K562 (cell line): ENCODE results near the gene OR1B1. TPM values are rescaled to one million over a fixed set of nuclear protein-coding genes. Genes with fewer than 3 reads are reported as not detected.
A peak's percentile ranks its signal among the peaks of the same experiment; 100 is the strongest.

Experiments used
- ATAC-seq: fragments of 200-7000 bp; cut with Tn5 transposase; 3 replicates; pipeline ENCODE4 v1.9.1; 2020; ENCODE audit warnings: moderate library complexity
- BruUV-seq: library from RNA; stranded (reverse); fragments of 400-500 nt; replicated peaks from 2 replicates; lab custom pipeline; 2021; lab: Mats Ljungman, UMichigan
- CTCF ChIA-PET: fragments of 300-600 bp; formaldehyde crosslinking; extraction: SDS; loops from one replicate; lab custom pipeline; 2021; ENCODE audit warnings: low intra/inter-chr PET ratio; lab: Yijun Ruan, JAX
- POLR2A ChIA-PET: fragments of 300-600, 350-650 bp; sonication (Branson Sonifier 250); formaldehyde crosslinking; extraction: SDS; loops from one replicate; lab custom pipeline; 2021; ENCODE audit warnings: antibody characterized with exemption, inconsistent platforms; lab: Yijun Ruan, JAX
- DNase-seq, 4 experiments: peaks; one replicate each; pipeline versions ENCODE4 v3.0.0 to v3.0.0-alpha.2; 2011 to 2018; ENCODE audit warnings: low spot score in 3 of 4, mixed read lengths in 3 of 4; ENCODE audit errors: extremely low read depth in 1 of 4
- FAIRE-seq: peaks from 2 replicates; lab custom pipeline; 2011; peaks lifted over from hg19 to GRCh38; lab: Jason Lieb, UNC
- H2AFZ ChIP-seq: 2 replicates; pipeline ENCODE4 v1.6.0; 2011; ENCODE audit warnings: low read depth, low read length, control low read depth, inconsistent platforms
- H3K27ac ChIP-seq: fragments of 200-600 bp; 3 replicates; pipeline ENCODE4 v1.8.0; 2011; ENCODE audit warnings: low read depth, mild to moderate bottlenecking, control low read depth, inconsistent platforms, low read length, moderate library complexity, mixed read lengths; ENCODE audit errors: extremely low read depth
- H3K27me3 ChIP-seq, 2 experiments: fragments of 300-600 bp in 1 of 2; 2 replicates in 1 of 2; 3 replicates in 1 of 2; pipeline versions ENCODE4 v1.6.0 to v1.8.0; 2011; ENCODE audit warnings: inconsistent platforms in 2 of 2, low read length in 2 of 2, mild to moderate bottlenecking in 1 of 2, mixed read lengths in 1 of 2, moderate library complexity in 1 of 2; ENCODE audit not compliant: control insufficient read depth in 2 of 2, insufficient read depth in 2 of 2
- H3K36me3 ChIP-seq: fragments of 300-600 bp; 3 replicates; pipeline ENCODE4 v1.8.0; 2011; ENCODE audit warnings: mild to moderate bottlenecking, low read length, inconsistent platforms; ENCODE audit not compliant: control insufficient read depth, insufficient read depth
- H3K4me1 ChIP-seq, 2 experiments: fragments of 200-600 bp in 1 of 2; replicated peaks in 1 of 2; 2 replicates in 1 of 2; 3 replicates in 1 of 2; pipeline versions ENCODE4 v1.5.1 to v1.8.0; 2011; ENCODE audit warnings: inconsistent platforms in 2 of 2, low read length in 2 of 2, mild to moderate bottlenecking in 1 of 2, mixed read lengths in 1 of 2, moderate library complexity in 1 of 2; ENCODE audit not compliant: control insufficient read depth in 2 of 2, insufficient read depth in 2 of 2
- H3K4me2 ChIP-seq: 2 replicates; pipeline ENCODE4 v1.6.1; 2011; ENCODE audit warnings: low read length, control low read depth, inconsistent platforms, mixed read lengths; ENCODE audit not compliant: insufficient read depth
- H3K4me3 ChIP-seq: fragments of 200-600 bp; sonication (generic), shearing (Covaris generic); 2 replicates; pipeline ENCODE4 v1.5.1; 2016; ENCODE audit warnings: control low read depth, inconsistent platforms
- H3K79me2 ChIP-seq: fragments of 200-600 bp; 3 replicates; pipeline ENCODE4 v1.8.0; 2011; ENCODE audit warnings: low read length, inconsistent platforms; ENCODE audit not compliant: control insufficient read depth, insufficient read depth
- H3K9ac ChIP-seq, 2 experiments: 2 replicates each; pipeline versions ENCODE4 v1.6.0 to v1.6.1; 2011; ENCODE audit warnings: low read depth in 2 of 2, low read length in 2 of 2, control low read depth in 1 of 2, inconsistent platforms in 1 of 2, mild to moderate bottlenecking in 1 of 2, mixed read lengths in 1 of 2; ENCODE audit not compliant: insufficient read depth in 1 of 2
- H3K9me1 ChIP-seq: one replicate; pipeline ENCODE4 v1.6.0; 2011; ENCODE audit warnings: inconsistent platforms, mild to moderate bottlenecking, low read length, moderate library complexity; ENCODE audit not compliant: control insufficient read depth, insufficient read depth
- H3K9me3 ChIP-seq: replicated peaks from 2 replicates; pipeline ENCODE4 v1.5.1; 2011; ENCODE audit warnings: low read depth, low read length, inconsistent platforms; ENCODE audit not compliant: control insufficient read depth, insufficient read depth
- H4K20me1 ChIP-seq: replicated peaks from 2 replicates; pipeline ENCODE4 v1.6.1; 2011; ENCODE audit warnings: low read length, inconsistent platforms, mixed read lengths; ENCODE audit not compliant: control insufficient read depth, insufficient read depth
- ELF1 ChIP-seq: fragments of 200-800 bp; sonication (Bioruptor generic); IDR thresholded peaks from 2 replicates; pipeline ENCODE4 v1.6.1; 2016; ENCODE audit warnings: missing genetic modification characterization, missing compliant biosample characterization
- ELK1 ChIP-seq: sonication (generic); formaldehyde crosslinking; IDR thresholded peaks from 2 replicates; pipeline ENCODE4 v1.8.1; 2022; ENCODE audit warnings: missing genetic modification reagents
- EP300 ChIP-seq: IDR thresholded peaks from 2 replicates; pipeline ENCODE4 v1.6.1; 2012; ENCODE audit warnings: low read length, improper control_type of control experiment
- ETV1 ChIP-seq: fragments of 450-650 bp; conservative IDR thresholded peaks from 2 replicates; pipeline ENCODE4 v1.6.1; 2016; ENCODE audit warnings: missing genetic modification characterization, control low read depth, low read depth, missing compliant biosample characterization
- GABPA ChIP-seq: fragments of 200-800 bp; sonication (Bioruptor generic); conservative IDR thresholded peaks from 2 replicates; pipeline ENCODE4 v1.6.1; 2016; ENCODE audit warnings: low read depth, missing genetic modification characterization, missing compliant biosample characterization
- HMBOX1 ChIP-seq: sonication (generic); IDR thresholded peaks from 2 replicates; pipeline ENCODE4 v1.6.1; 2016
- MYC ChIP-seq, 2 experiments: fragments of 250-450 bp in 1 of 2; sonication (Bioruptor Pico) in 1 of 2; IDR thresholded peaks; 2 replicates each; pipeline versions ENCODE4 v1.5.1 to v1.6.1; 2012 to 2021; ENCODE audit warnings: low read depth in 2 of 2, borderline replicate concordance in 1 of 2, improper control_type of control experiment in 1 of 2, low read length in 1 of 2, mild to moderate bottlenecking in 1 of 2, moderate library complexity in 1 of 2
- SPI1 ChIP-seq: IDR thresholded peaks from 2 replicates; pipeline ENCODE4 v1.6.1; 2011; ENCODE audit warnings: low read depth, low read length, control low read depth, borderline replicate concordance
- TAL1 ChIP-seq: fragments of 450-650 bp; IDR thresholded peaks from 2 replicates; pipeline ENCODE4 v1.6.1; 2016; ENCODE audit warnings: mild to moderate bottlenecking
- TEAD4 ChIP-seq, 2 experiments: sonication (generic) in 1 of 2; formaldehyde crosslinking in 1 of 2; IDR thresholded peaks; 2 replicates each; pipeline versions ENCODE4 v1.6.1 to v1.8.0; 2012 to 2022; ENCODE audit warnings: borderline replicate concordance in 1 of 2, inconsistent platforms in 1 of 2, low read length in 1 of 2, mild to moderate bottlenecking in 1 of 2, missing genetic modification reagents in 1 of 2
- WGBS: fragments of 100-300 bp; shearing (Covaris generic); methylation state at CpG from one replicate; pipeline ENCODE4 v1.1.6; 2016; ENCODE audit warnings: low coverage, mixed read lengths; ENCODE audit not compliant: insufficient coverage; ENCODE audit errors: missing lambda C conversion rate; 5-methylcytosine and 5-hydroxymethylcytosine counted together
- in situ Hi-C: fragments of 300-500 bp; cut with MboI; formaldehyde crosslinking; loops from 4 replicates; pipeline ENCODE4 v1.15.0; 2018; ENCODE audit warnings: inconsistent platforms, mixed read lengths
- intact Hi-C: fragments of 100-400 bp; cut with micrococcal nuclease; formaldehyde crosslinking; loops from 2 replicates; pipeline ENCODE4 v1.14.2; 2022
- polyA plus RNA-seq, 8 experiments: library from polyadenylated mRNA; depleted of rRNA in 4 of 8; stranded (reverse) in 5 of 8; unstranded in 3 of 8; fragments of >200 nt; fragmentation: Nextera tagmentation in 2 of 8; fragmentation: Illumina TruSeq in 1 of 8; extraction: Ambion mirVana in 2 of 8; extraction: Trizol in 1 of 8; gene quantifications; 2 replicates each; pipeline versions ENCODE4 v1.2.1 to v1.2.3, GENCODE V29; 2011 to 2014; ENCODE audit warnings: inconsistent platforms in 1 of 8, missing spikeins in 1 of 8
- total RNA-seq, 7 experiments: library from RNA; depleted of rRNA in 6 of 7; stranded (reverse); fragments of >200 nt in 6 of 7; fragmentation: Illumina TruSeq in 2 of 7; extraction: Trizol in 2 of 7; gene quantifications; 2 replicates each; pipeline versions ENCODE4 v1.2.1 to v1.2.3, GENCODE V29; 2011 to 2021; ENCODE audit warnings: low replicate concordance in 1 of 7

OR1B1 gene
- total and polyA plus RNA-seq, 9 of the 15 experiments (the other 6 are each of a cell fraction or from before 2014, with no cell fraction given) = not detected

GRCh38 chr9:122579874-122580273 is 77.6 kb downstream of the OR1B1 start:
- in situ Hi-C loops = no loop called here
- H3K27me3 ChIP-seq = no peaks in the 10 kb centered on the region
- intact Hi-C loops = no loop called here
- no peaks in the 10 kb centered on the region for H3K36me3 ChIP-seq
- no peak overlapping the region for H3K4me3 ChIP-seq
- DNase-seq (peak in 3 of 4 experiments; percentile 9 to 51 (median 10)), ATAC-seq (peak; percentile 78), FAIRE-seq (no peak)
- ChIA-PET POLR2A (no interaction called here), CTCF (no interaction called here)
- no TSS peak for BruUV-seq
- H3K4me2 ChIP-seq = peak overlapping the region; percentile 47; the same call in 1 of the 2 replicates
- 0 out of 4 replicates have a peak overlapping the region, but pooled peaks of 1 of the 2 experiments have one; percentile 22 for H3K9ac ChIP-seq
- peak overlapping the region; percentile 68 for H3K27ac ChIP-seq
- H3K9me3 ChIP-seq = peaks cover 2% of the 10 kb centered on the region
- no peaks in the 10 kb centered on the region for H3K79me2 ChIP-seq
- WGBS = 3% methylated on average over 5 of the region's 5 CpGs
- H3K4me1 ChIP-seq = peaks cover 0 to 13% of the 10 kb centered on the region in 2 experiments; a peak in 2 of 5 replicates
- no peaks in the 10 kb centered on the region for H3K9me1 ChIP-seq
- TF ChIP-seq SPI1 (0 out of 2 replicates have a peak, but pooled peaks have one; percentile 13), ELK1 (no peak), GABPA (tag) (0 out of 2 replicates have a peak, but pooled peaks have one; percentile 17), ETV1 (peak; percentile 46), MYC (IDR thresholded peaks at IDR 0.05; ENCODE audit: low read depth, low read length) (no peak), MYC (CRISPR knock-in tag; IDR thresholded peaks at IDR 0.05; ENCODE audit: borderline replicate concordance, low read depth) (no peak), TAL1 (0 out of 2 replicates have a peak, but pooled peaks have one; percentile 27), TEAD4 (IDR thresholded peaks at IDR 0.05; ENCODE audit: low read length) (0 out of 2 replicates have a peak, but pooled peaks have one; percentile 34), TEAD4 (CRISPR knock-in tag; IDR thresholded peaks at IDR 0.05; ENCODE audit: borderline replicate concordance) (no peak), ELF1 (tag) (peak; percentile 19; the same call in 1 of the 2 replicates), EP300 (peak; percentile 65), HMBOX1 (peak; percentile 56; the same call in 1 of the 2 replicates)
- no peaks in the 10 kb centered on the region for H4K20me1 ChIP-seq
- H2AFZ ChIP-seq = peak overlapping the region; percentile 88

Other genes with a start within 250 kb of the OR1B1 start
Only the 7 nearest of the 15 such genes appear.
- gene OR1N2, start 104.5 kb downstream of the OR1B1 start, total RNA-seq (2014; rRNA removed) = not detected in 2 replicates
- not detected in 2 replicates for gene OR1N2, start 104.5 kb downstream of the OR1B1 start, total RNA-seq (2014; rRNA removed; fragmentation: Illumina TruSeq; extraction: Trizol)
- gene OR1N2, start 104.5 kb downstream of the OR1B1 start, total RNA-seq (2015; rRNA removed; fragmentation: Illumina TruSeq; extraction: Trizol) = not detected in 2 replicates
- gene OR1N2, start 104.5 kb downstream of the OR1B1 start, total RNA-seq (2021) = not detected in 2 replicates
- not detected in 2 replicates for gene OR1N2, start 104.5 kb downstream of the OR1B1 start, polyA plus RNA-seq (2011; rRNA removed)
- not detected in 2 replicates for gene OR1N2, start 104.5 kb downstream of the OR1B1 start, polyA plus RNA-seq (2014; fragmentation: Illumina TruSeq; extraction: Trizol)
- gene OR1N2, start 104.5 kb downstream of the OR1B1 start, polyA plus RNA-seq (2014; fragmentation: Nextera tagmentation; extraction: Ambion mirVana) = not detected
- gene OR1N2, start 104.5 kb downstream of the OR1B1 start, polyA plus RNA-seq (2014; rRNA removed) = not detected in 2 replicates
- not detected in 2 replicates for gene OR1L8, start 74.2 kb downstream of the OR1B1 start, total RNA-seq (2014; rRNA removed)
- 0.10 TPM in 1 of 2 replicates, not detected in the other for gene OR1L8, start 74.2 kb downstream of the OR1B1 start, total RNA-seq (2014; rRNA removed; fragmentation: Illumina TruSeq; extraction: Trizol)
- gene OR1L8, start 74.2 kb downstream of the OR1B1 start, total RNA-seq (2015; rRNA removed; fragmentation: Illumina TruSeq; extraction: Trizol) = not detected in 2 replicates
- not detected in 2 replicates for gene OR1L8, start 74.2 kb downstream of the OR1B1 start, total RNA-seq (2021)
- not detected in 2 replicates for gene OR1L8, start 74.2 kb downstream of the OR1B1 start, polyA plus RNA-seq (2011; rRNA removed)
- 0.06 TPM in 1 of 2 replicates, not detected in the other for gene OR1L8, start 74.2 kb downstream of the OR1B1 start, polyA plus RNA-seq (2014; fragmentation: Illumina TruSeq; extraction: Trizol)
- gene OR1L8, start 74.2 kb downstream of the OR1B1 start, polyA plus RNA-seq (2014; fragmentation: Nextera tagmentation; extraction: Ambion mirVana) = under 1 TPM in 1 of 2 experiments, not detected in 1; 0.06 TPM
- gene OR1L8, start 74.2 kb downstream of the OR1B1 start, polyA plus RNA-seq (2014; rRNA removed) = 0.03 TPM in 1 of 2 replicates, not detected in the other
- not detected in 2 replicates for gene OR1Q1, start 42.9 kb downstream of the OR1B1 start, total RNA-seq (2014; rRNA removed)
- gene OR1Q1, start 42.9 kb downstream of the OR1B1 start, total RNA-seq (2014; rRNA removed; fragmentation: Illumina TruSeq; extraction: Trizol) = not detected in 2 replicates
- not detected in 2 replicates for gene OR1Q1, start 42.9 kb downstream of the OR1B1 start, total RNA-seq (2015; rRNA removed; fragmentation: Illumina TruSeq; extraction: Trizol)
- gene OR1Q1, start 42.9 kb downstream of the OR1B1 start, total RNA-seq (2021) = not detected in 2 replicates
- not detected in 2 replicates for gene OR1Q1, start 42.9 kb downstream of the OR1B1 start, polyA plus RNA-seq (2011; rRNA removed)
- gene OR1Q1, start 42.9 kb downstream of the OR1B1 start, polyA plus RNA-seq (2014; fragmentation: Illumina TruSeq; extraction: Trizol) = not detected in 2 replicates
- not detected for gene OR1Q1, start 42.9 kb downstream of the OR1B1 start, polyA plus RNA-seq (2014; fragmentation: Nextera tagmentation; extraction: Ambion mirVana)
- gene OR1Q1, start 42.9 kb downstream of the OR1B1 start, polyA plus RNA-seq (2014; rRNA removed) = not detected in 2 replicates
- gene OR1L1, start 4.1 kb upstream of the OR1B1 start, total RNA-seq (2014; rRNA removed) = not detected in 2 replicates
- gene OR1L1, start 4.1 kb upstream of the OR1B1 start, total RNA-seq (2014; rRNA removed; fragmentation: Illumina TruSeq; extraction: Trizol) = not detected in 2 replicates
- gene OR1L1, start 4.1 kb upstream of the OR1B1 start, total RNA-seq (2015; rRNA removed; fragmentation: Illumina TruSeq; extraction: Trizol) = not detected in 2 replicates
- not detected in 2 replicates for gene OR1L1, start 4.1 kb upstream of the OR1B1 start, total RNA-seq (2021)
- not detected in 2 replicates for gene OR1L1, start 4.1 kb upstream of the OR1B1 start, polyA plus RNA-seq (2011; rRNA removed)
- not detected in 2 replicates for gene OR1L1, start 4.1 kb upstream of the OR1B1 start, polyA plus RNA-seq (2014; fragmentation: Illumina TruSeq; extraction: Trizol)
- not detected for gene OR1L1, start 4.1 kb upstream of the OR1B1 start, polyA plus RNA-seq (2014; fragmentation: Nextera tagmentation; extraction: Ambion mirVana)
- gene OR1L1, start 4.1 kb upstream of the OR1B1 start, polyA plus RNA-seq (2014; rRNA removed) = not detected in 2 replicates
- gene OR1L3, start 17.5 kb upstream of the OR1B1 start, total RNA-seq (2014; rRNA removed) = not detected in 2 replicates
- not detected in 2 replicates for gene OR1L3, start 17.5 kb upstream of the OR1B1 start, total RNA-seq (2014; rRNA removed; fragmentation: Illumina TruSeq; extraction: Trizol)
- gene OR1L3, start 17.5 kb upstream of the OR1B1 start, total RNA-seq (2015; rRNA removed; fragmentation: Illumina TruSeq; extraction: Trizol) = not detected in 2 replicates
- not detected in 2 replicates for gene OR1L3, start 17.5 kb upstream of the OR1B1 start, total RNA-seq (2021)
- not detected in 2 replicates for gene OR1L3, start 17.5 kb upstream of the OR1B1 start, polyA plus RNA-seq (2011; rRNA removed)
- gene OR1L3, start 17.5 kb upstream of the OR1B1 start, polyA plus RNA-seq (2014; fragmentation: Illumina TruSeq; extraction: Trizol) = not detected in 2 replicates
- not detected for gene OR1L3, start 17.5 kb upstream of the OR1B1 start, polyA plus RNA-seq (2014; fragmentation: Nextera tagmentation; extraction: Ambion mirVana)
- gene OR1L3, start 17.5 kb upstream of the OR1B1 start, polyA plus RNA-seq (2014; rRNA removed) = not detected in 2 replicates
- gene OR1L4, start 66.4 kb upstream of the OR1B1 start, total RNA-seq (2014; rRNA removed) = not detected in 2 replicates
- gene OR1L4, start 66.4 kb upstream of the OR1B1 start, total RNA-seq (2014; rRNA removed; fragmentation: Illumina TruSeq; extraction: Trizol) = not detected in 2 replicates
- gene OR1L4, start 66.4 kb upstream of the OR1B1 start, total RNA-seq (2015; rRNA removed; fragmentation: Illumina TruSeq; extraction: Trizol) = not detected in 2 replicates
- gene OR1L4, start 66.4 kb upstream of the OR1B1 start, total RNA-seq (2021) = not detected in 2 replicates
- gene OR1L4, start 66.4 kb upstream of the OR1B1 start, polyA plus RNA-seq (2011; rRNA removed) = not detected in 2 replicates
- not detected in 2 replicates for gene OR1L4, start 66.4 kb upstream of the OR1B1 start, polyA plus RNA-seq (2014; fragmentation: Illumina TruSeq; extraction: Trizol)
- gene OR1L4, start 66.4 kb upstream of the OR1B1 start, polyA plus RNA-seq (2014; fragmentation: Nextera tagmentation; extraction: Ambion mirVana) = not detected
- gene OR1L4, start 66.4 kb upstream of the OR1B1 start, polyA plus RNA-seq (2014; rRNA removed) = not detected in 2 replicates
- not detected in 2 replicates for gene OR1L6, start 84.7 kb upstream of the OR1B1 start, total RNA-seq (2014; rRNA removed)
- gene OR1L6, start 84.7 kb upstream of the OR1B1 start, total RNA-seq (2014; rRNA removed; fragmentation: Illumina TruSeq; extraction: Trizol) = not detected in 2 replicates
- gene OR1L6, start 84.7 kb upstream of the OR1B1 start, total RNA-seq (2015; rRNA removed; fragmentation: Illumina TruSeq; extraction: Trizol) = not detected in 2 replicates
- gene OR1L6, start 84.7 kb upstream of the OR1B1 start, total RNA-seq (2021) = not detected in 2 replicates
- gene OR1L6, start 84.7 kb upstream of the OR1B1 start, polyA plus RNA-seq (2011; rRNA removed) = not detected in 2 replicates
- gene OR1L6, start 84.7 kb upstream of the OR1B1 start, polyA plus RNA-seq (2014; fragmentation: Illumina TruSeq; extraction: Trizol) = not detected in 2 replicates
- gene OR1L6, start 84.7 kb upstream of the OR1B1 start, polyA plus RNA-seq (2014; fragmentation: Nextera tagmentation; extraction: Ambion mirVana) = not detected
- gene OR1L6, start 84.7 kb upstream of the OR1B1 start, polyA plus RNA-seq (2014; rRNA removed) = not detected in 2 replicates